AG09309 (cell line): ENCODE data around the gene MAGI2.

Source experiments
- DNase-seq: peaks from one replicate; pipeline ENCODE4 v3.0.0-alpha.2; 2010; ENCODE audit warnings: low read depth
- H3K4me3 ChIP-seq: 2 replicates; pipeline ENCODE4 v1.5.1; 2011; ENCODE audit warnings: mild to moderate bottlenecking, low read depth, low read length, moderate library complexity; ENCODE audit not compliant: control insufficient read depth
- CTCF ChIP-seq: IDR thresholded peaks from 2 replicates; pipeline ENCODE4 v1.5.1; 2011; ENCODE audit warnings: mild to moderate bottlenecking, low read depth, low read length, inconsistent platforms; ENCODE audit not compliant: insufficient read depth, control insufficient read depth; ENCODE audit errors: missing control alignments

The MAGI2 gene

GRCh38 chr7:78736548-78736947 is 716.9 kb downstream of the MAGI2 start:
- no peak for DNase-seq
- TF ChIP-seq CTCF, result no peak
- no peak overlapping the region for H3K4me3 ChIP-seq

GRCh38 chr7:78734626-78735025 is 718.8 kb downstream of the MAGI2 start:
- DNase-seq, result no peak
- TF ChIP-seq CTCF, result no peak
- no peak overlapping the region for H3K4me3 ChIP-seq

GRCh38 chr7:78720066-78720465 is 733.4 kb downstream of the MAGI2 start:
- H3K4me3 ChIP-seq, result no peak overlapping the region
- no peak for TF ChIP-seq CTCF
- no peak for DNase-seq

GRCh38 chr7:78718212-78718611 is 735.3 kb downstream of the MAGI2 start:
- no peak for TF ChIP-seq CTCF
- no peak for DNase-seq
- no peak overlapping the region for H3K4me3 ChIP-seq

- H3K4me3 ChIP-seq, result no peak overlapping the region
- TF ChIP-seq CTCF, result no peak
- DNase-seq, result no peak
Observed at GRCh38 chr7:78716876-78717275, 736.6 kb downstream of the MAGI2 start.

GRCh38 chr7:78714356-78714755 is 739.1 kb downstream of the MAGI2 start:
- TF ChIP-seq CTCF, result no peak
- no peak overlapping the region for H3K4me3 ChIP-seq
- no peak for DNase-seq

GRCh38 chr7:78712111-78712510 is 741.4 kb downstream of the MAGI2 start:
- TF ChIP-seq CTCF, result no peak
- no peak for DNase-seq
- H3K4me3 ChIP-seq, result no peak overlapping the region
